Breast epithelium (tissue), 4 donors: ENCODE data around the gene SPEN. TPM values are rescaled to one million over a fixed set of nuclear protein-coding genes. Genes with fewer than 3 reads are reported as not detected.

ENCODE experiments used
- DNase-seq, 2 donors: peaks; one replicate each; pipeline ENCODE4 v3.0.0-alpha.2; 2019; ENCODE audit warnings: low spot score in 2 of 2
- H3K27ac ChIP-seq, 2 donors: fragments of 200-600 bp; sonication (generic) in 1 of 2; one replicate each; pipeline ENCODE4 v1.5.1; 2016 to 2019; ENCODE audit warnings: mild to moderate bottlenecking in 1 of 2
- H3K27me3 ChIP-seq, 2 donors: fragments of 200-600 bp; sonication (generic) in 1 of 2; one replicate each; pipeline versions ENCODE4 v1.5.1 to v1.6.0; 2017 to 2019; ENCODE audit warnings: control low read depth in 1 of 2, mild to moderate bottlenecking in 1 of 2
- H3K36me3 ChIP-seq: fragments of 200-600 bp; one replicate; pipeline ENCODE4 v1.5.1; 2019
- H3K4me1 ChIP-seq, 2 donors: fragments of 200-600 bp; sonication (generic); one replicate each; pipeline ENCODE4 v1.5.1; 2016 to 2019; ENCODE audit warnings: control low read depth in 1 of 2
- H3K4me3 ChIP-seq, 3 donors: fragments of 200-600 bp; sonication (generic); 1 replicate in 2 of 3; 2 replicates in 1 of 3; pipeline ENCODE4 v1.5.1; 2016 to 2019; ENCODE audit warnings: mild to moderate bottlenecking in 3 of 3, moderate library complexity in 2 of 3
- H3K9me3 ChIP-seq, 2 donors: fragments of 200-600 bp; sonication (generic) in 1 of 2; one replicate each; pipeline ENCODE4 v1.5.1; 2016 to 2019; ENCODE audit warnings: control low read depth in 1 of 2
- POLR2A ChIP-seq: fragments of 450-650 bp; IDR thresholded peaks from one replicate; pipeline ENCODE4 v1.6.1; 2016; ENCODE audit warnings: antibody characterized with exemption, mild to moderate bottlenecking, moderate library complexity
- POLR2AphosphoS5 ChIP-seq, 3 donors: sonication (generic); formaldehyde crosslinking; IDR thresholded peaks; one replicate each; pipeline ENCODE4 v1.6.1; 2017; ENCODE audit warnings: antibody characterized with exemption in 3 of 3
- intact Hi-C: fragments of 100-400 bp; cut with DNase I; formaldehyde crosslinking; loops from one replicate; pipeline ENCODE4 v1.15.1; 2023; ENCODE audit warnings: low total_unique reads
- total RNA-seq, 3 donors: library from RNA; depleted of rRNA; stranded (reverse); fragments of >200 nt; gene quantifications; one replicate each; pipeline ENCODE4 v1.1.0, GENCODE V29; 2016
- TF ChIP-seq, protein P1 (sequence below), 3 donors: fragments of 450-650 bp; IDR thresholded peaks; one replicate each; pipeline ENCODE4 v1.5.1; 2016 to 2017; ENCODE audit warnings: antibody characterized with exemption in 3 of 3, mild to moderate bottlenecking in 3 of 3, moderate library complexity in 3 of 3

The SPEN gene
- total RNA-seq, 3 donors from 2014 or later: 46.9 to 56.6 (median 51.2) TPM

DNA sequence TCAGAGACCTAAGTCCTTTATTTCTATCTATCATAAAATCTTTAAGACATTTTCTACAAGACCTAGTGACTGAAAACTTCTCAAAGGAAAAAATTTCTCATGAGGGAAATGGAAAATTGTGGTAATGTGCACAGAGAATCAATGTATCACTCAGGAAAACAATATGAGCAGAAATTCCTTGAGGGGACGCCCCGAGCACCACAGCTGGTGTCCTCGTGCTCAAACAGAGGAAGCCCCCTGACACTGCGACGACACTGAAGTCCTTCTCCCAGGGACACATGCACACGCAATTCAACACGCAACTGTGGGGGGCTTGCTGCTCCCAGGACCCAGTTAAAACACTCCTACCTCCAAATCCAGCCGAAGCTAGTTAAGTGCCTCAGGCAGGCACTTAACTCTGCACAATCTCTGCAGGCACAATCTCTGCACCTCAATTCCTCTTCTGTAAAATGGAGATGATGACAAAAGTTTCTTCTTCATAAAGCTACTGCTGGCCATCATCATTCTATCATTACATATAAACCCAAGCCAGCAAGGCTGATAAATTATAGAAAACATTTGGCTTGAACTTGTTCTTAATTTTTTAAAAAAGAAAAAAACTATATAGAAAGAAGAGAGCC lies 112.4 kb downstream of the SPEN start:
- no peaks in the 10 kb centered on the region for H3K27me3 ChIP-seq
- no peaks in the 10 kb centered on the region for H3K4me1 ChIP-seq
- no peak overlapping the region for H3K4me3 ChIP-seq
- intact Hi-C loops: loop anchor here (10.0 kb wide), 2 partner anchors 985 to 1725 kb away; no protein-coding TSS in a partner anchor
- no peaks in the 10 kb centered on the region for H3K9me3 ChIP-seq
- TF ChIP-seq POLR2A (no peak), POLR2AphosphoS5 (IDR thresholded peaks at IDR 0.05) (no peak)
- TF ChIP-seq, protein P1, sequence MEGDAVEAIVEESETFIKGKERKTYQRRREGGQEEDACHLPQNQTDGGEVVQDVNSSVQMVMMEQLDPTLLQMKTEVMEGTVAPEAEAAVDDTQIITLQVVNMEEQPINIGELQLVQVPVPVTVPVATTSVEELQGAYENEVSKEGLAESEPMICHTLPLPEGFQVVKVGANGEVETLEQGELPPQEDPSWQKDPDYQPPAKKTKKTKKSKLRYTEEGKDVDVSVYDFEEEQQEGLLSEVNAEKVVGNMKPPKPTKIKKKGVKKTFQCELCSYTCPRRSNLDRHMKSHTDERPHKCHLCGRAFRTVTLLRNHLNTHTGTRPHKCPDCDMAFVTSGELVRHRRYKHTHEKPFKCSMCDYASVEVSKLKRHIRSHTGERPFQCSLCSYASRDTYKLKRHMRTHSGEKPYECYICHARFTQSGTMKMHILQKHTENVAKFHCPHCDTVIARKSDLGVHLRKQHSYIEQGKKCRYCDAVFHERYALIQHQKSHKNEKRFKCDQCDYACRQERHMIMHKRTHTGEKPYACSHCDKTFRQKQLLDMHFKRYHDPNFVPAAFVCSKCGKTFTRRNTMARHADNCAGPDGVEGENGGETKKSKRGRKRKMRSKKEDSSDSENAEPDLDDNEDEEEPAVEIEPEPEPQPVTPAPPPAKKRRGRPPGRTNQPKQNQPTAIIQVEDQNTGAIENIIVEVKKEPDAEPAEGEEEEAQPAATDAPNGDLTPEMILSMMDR (IDR thresholded peaks at IDR 0.05): no peak
- DNase-seq: peak in 1 of 2 donors; percentile 17
- H3K27ac ChIP-seq: no peak overlapping the region
- no peaks in the 10 kb centered on the region for H3K36me3 ChIP-seq

DNA sequence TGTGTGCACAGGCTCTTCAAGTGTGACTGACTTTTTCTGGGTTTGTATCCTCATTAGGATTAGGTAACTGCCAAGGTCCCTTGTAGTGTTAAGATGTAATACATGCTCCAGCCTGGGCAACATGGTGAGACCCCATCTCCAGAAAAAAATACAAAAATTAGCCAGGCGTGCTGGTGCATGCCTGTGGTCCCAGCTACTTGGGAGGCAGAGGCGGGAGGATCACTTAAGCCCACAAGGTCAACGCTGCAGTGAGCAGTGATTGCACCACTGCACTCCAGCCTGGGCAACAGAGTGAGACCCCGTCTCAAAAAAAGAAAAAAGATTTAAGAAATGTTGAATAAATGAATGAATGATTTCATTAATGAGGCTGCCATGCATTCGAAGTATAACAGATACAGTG lies 113.3 kb downstream of the SPEN start:
- no peak for DNase-seq

DNA sequence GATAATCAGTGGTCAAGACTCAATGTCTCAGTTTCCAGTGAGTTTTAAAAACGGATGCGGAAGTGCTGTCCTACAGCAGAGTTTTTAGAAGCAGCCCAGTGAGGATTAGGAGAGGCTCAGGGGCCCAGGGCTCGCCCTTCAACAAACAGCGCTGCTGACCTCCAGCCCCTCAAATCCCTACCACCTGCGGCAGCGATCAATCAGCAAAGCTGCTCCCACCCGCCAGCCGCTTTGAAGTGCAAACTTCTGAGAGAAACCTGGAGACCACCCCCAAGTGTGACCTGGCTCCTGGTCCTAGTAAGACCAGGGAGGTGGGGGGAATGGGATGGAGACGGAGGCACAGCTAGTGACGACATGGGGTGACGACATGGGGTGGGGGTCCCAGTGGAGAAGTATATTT lies 114.0 kb downstream of the SPEN start:
- Histone ChIP-seq H3K4me3 (no peak overlapping the region), H3K27me3 (no peaks in the 10 kb centered on the region), H3K27ac (no peak overlapping the region), H3K9me3 (no peaks in the 10 kb centered on the region), H3K36me3 (no peaks in the 10 kb centered on the region), H3K4me1 (no peaks in the 10 kb centered on the region)
- peak in 1 of 2 donors; percentile 22 for DNase-seq
- intact Hi-C loops: no loop called here
- no peak for TF ChIP-seq POLR2AphosphoS5 (IDR thresholded peaks at IDR 0.05)
- TF ChIP-seq, protein P1 (IDR thresholded peaks at IDR 0.05): no peak
- TF ChIP-seq POLR2A: no peak

More for the DNA sequence above, 113.3 kb downstream of the SPEN start:
- Histone ChIP-seq H3K27ac (no peak overlapping the region), H3K27me3 (no peaks in the 10 kb centered on the region), H3K9me3 (no peaks in the 10 kb centered on the region), H3K4me1 (no peaks in the 10 kb centered on the region), H3K36me3 (no peaks in the 10 kb centered on the region), H3K4me3 (no peak overlapping the region)
- TF ChIP-seq POLR2A (no peak), POLR2AphosphoS5 (IDR thresholded peaks at IDR 0.05) (no peak)
- TF ChIP-seq, protein P1 (IDR thresholded peaks at IDR 0.05): no peak
- intact Hi-C loops: no loop called here

DNA sequence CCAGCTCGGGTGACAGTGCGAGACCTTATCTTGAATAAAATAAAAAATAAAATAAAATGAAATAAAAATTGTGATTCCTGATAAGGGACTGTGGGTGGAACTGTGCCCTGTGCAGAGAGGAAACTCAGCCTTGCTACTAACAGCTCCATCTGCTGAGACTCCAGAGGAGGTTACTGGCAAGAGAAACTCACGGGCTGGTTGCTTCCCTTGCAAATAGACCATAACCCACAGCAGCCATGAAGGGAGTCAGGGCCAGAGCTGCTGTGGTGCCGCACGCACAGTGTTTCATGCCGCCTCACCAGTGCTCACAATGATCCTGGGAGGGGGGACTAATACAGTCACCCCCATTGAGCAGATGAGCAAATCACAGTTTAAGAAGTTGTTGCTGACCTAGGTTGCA lies 114.7 kb downstream of the SPEN start:
- Histone ChIP-seq H3K4me1 (no peaks in the 10 kb centered on the region), H3K36me3 (no peaks in the 10 kb centered on the region), H3K27ac (no peak overlapping the region), H3K27me3 (no peaks in the 10 kb centered on the region), H3K9me3 (no peaks in the 10 kb centered on the region), H3K4me3 (no peak overlapping the region)
- DNase-seq: peak in 1 of 2 donors; percentile 10
- intact Hi-C loops: no loop called here
- TF ChIP-seq POLR2A (no peak), POLR2AphosphoS5 (IDR thresholded peaks at IDR 0.05) (no peak)
- TF ChIP-seq, protein P1 (IDR thresholded peaks at IDR 0.05): no peak

DNA sequence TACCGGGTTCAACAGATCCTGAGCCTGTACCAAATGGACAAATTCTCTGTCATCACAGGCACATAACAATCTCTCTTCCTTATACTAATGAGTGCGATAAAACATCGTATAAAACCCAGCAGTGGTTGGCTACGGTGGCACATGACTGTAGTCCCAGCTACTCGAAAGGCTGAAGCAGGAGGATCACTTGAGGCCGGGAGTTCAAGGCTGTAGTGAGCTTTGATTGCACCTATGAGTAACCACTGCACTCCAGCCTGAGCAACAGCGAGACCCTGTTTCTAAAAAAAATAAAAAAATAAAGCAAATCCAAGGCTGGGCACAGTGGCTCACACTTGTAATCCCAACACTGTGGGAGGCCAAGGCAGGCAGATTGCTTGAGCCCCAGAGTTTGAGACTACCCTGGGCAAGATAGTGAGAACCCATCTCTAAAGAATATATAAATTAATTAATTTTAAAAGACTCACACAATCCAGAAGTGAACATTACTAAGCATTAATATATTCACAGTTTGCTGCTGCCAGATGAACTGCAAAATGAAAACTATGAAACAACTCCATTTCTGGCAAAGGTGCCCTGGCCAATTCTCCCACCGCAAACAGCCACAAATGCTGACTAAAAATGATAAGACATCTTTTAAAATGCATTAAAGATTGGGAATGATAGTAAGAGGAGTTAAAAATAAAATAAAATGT lies 115.3 kb downstream of the SPEN start:
- Histone ChIP-seq H3K4me3 (no peak overlapping the region), H3K36me3 (no peaks in the 10 kb centered on the region), H3K27me3 (no peaks in the 10 kb centered on the region), H3K9me3 (no peaks in the 10 kb centered on the region), H3K4me1 (no peaks in the 10 kb centered on the region), H3K27ac (no peak overlapping the region)
- peak in 1 of 2 donors; percentile 5 for DNase-seq
- TF ChIP-seq, protein P1 (IDR thresholded peaks at IDR 0.05): no peak
- TF ChIP-seq POLR2AphosphoS5 (IDR thresholded peaks at IDR 0.05) (no peak), POLR2A (no peak)
- intact Hi-C loops: no loop called here
